SKM-1 (cell line): ENCODE results near the gene PRSS35.
"Not testable (repeated sequence)": the region's sequence is repeated elsewhere in the genome, so short reads cannot be mapped to it uniquely, and the experiment has no call there.

Experiments
- DNase-seq: peaks from one replicate; lab custom pipeline; 2025; ENCODE audit not compliant: unreplicated experiment; lab: John Stamatoyannopoulos, UW

The PRSS35 gene

DNA sequence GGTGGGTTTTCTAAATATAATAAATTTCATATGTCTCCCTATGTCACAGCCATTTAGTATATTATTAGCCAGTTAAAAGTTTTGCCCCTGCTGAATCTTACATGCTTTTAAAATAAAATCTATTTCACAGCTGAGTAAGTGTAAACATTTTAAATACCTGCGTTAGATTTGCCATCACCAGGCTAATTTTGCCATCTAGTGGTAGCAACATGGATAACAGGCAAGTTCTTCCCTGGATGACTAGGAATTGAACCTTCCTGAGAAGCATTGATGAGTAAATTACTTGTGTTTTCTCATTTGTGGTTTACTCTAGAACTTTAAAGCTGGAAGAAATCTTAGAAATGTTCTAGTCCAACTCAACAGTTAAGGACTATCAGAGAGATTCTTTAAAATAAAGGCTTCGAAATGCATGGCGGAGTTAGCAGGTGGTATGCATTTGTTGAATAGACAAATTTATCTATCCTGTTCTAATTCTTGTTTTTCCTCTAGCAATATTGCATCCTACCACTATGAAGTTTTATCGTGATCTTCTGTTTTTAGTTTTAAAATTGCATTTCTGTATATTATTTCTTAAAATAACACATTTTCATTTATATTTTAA lies 2.6 kb downstream of the PRSS35 start:
- DNase-seq: peak; percentile 64

DNA sequence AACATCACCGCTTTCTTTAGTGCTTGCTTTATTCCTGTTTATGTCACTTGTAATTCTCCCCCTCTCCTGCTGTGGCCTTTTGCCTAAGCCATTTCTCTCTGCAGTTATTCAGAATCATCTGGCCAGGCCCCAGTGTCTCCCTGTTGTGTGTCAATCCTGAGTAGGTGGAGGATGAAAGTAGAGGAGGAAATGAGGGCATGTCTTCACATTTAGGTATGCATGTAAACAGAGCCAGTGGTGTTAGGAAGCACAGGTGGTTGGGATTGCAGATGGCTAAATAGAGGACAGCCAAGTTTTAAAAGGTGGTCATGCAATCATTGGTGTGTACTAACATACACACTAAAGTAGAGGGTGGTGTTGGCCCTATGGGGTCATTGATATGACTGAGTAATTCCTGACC lies 5.2 kb downstream of the PRSS35 start:
- no peak for DNase-seq

DNA sequence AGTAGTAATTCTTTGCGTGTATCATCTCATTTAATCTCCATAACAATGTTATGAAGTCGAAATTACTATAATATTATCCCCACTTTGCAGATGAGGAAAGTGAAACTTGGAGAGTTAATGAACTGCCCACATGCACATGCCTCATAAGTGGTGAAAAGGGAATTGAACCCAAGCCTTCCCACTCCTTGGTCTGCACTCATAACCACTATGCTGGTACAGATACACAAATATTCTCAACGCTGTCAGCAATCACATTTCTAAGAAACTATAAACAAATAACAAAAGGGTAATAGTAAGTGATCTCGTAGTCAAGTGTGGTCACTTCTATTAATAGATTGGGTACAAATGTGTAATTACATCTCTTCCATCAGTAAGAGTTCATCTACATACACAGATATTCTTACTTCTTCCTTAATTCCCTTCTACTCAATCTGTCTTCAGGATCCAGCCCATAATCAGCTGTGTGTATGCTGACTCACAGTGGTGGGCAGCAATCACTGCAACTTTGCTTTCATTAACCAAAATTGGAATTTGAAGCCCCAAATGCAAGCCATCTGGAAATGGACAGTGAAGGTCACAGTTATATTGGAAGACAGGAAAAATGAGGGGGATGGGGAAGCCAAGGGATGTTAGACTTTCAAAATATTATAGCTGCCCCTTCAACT lies 6.6 kb downstream of the PRSS35 start:
- DNase-seq: no peak

DNA sequence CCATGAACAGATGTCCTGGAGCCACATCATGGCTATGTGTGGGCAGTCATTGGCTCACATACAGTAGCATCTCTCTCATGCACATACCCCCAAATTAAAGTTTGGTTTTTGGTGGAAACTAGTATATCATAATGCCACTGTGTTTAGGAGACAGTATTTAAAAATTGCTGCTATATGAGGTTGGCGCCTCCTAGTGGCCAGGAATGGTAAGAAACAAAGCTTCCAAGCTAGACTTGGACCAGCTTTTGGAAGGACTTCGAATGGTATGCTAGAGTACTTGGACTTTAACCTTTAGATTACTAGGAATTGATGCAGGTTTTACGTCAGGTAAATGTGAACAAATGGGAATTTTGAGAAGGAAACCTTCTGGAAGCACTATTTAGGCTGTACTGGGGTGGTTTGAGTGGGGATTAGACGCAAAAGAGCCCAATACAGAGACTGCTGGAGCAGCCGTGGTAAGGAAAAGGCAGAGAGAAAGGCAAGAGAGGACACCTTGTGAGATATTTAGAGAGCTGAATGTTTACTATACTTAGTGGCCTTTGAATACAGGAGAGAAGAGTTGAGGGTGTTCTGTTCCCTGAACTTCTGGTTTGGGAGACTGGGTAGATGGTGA lies 23.8 kb downstream of the PRSS35 start:
- DNase-seq: peak; percentile 37

DNA sequence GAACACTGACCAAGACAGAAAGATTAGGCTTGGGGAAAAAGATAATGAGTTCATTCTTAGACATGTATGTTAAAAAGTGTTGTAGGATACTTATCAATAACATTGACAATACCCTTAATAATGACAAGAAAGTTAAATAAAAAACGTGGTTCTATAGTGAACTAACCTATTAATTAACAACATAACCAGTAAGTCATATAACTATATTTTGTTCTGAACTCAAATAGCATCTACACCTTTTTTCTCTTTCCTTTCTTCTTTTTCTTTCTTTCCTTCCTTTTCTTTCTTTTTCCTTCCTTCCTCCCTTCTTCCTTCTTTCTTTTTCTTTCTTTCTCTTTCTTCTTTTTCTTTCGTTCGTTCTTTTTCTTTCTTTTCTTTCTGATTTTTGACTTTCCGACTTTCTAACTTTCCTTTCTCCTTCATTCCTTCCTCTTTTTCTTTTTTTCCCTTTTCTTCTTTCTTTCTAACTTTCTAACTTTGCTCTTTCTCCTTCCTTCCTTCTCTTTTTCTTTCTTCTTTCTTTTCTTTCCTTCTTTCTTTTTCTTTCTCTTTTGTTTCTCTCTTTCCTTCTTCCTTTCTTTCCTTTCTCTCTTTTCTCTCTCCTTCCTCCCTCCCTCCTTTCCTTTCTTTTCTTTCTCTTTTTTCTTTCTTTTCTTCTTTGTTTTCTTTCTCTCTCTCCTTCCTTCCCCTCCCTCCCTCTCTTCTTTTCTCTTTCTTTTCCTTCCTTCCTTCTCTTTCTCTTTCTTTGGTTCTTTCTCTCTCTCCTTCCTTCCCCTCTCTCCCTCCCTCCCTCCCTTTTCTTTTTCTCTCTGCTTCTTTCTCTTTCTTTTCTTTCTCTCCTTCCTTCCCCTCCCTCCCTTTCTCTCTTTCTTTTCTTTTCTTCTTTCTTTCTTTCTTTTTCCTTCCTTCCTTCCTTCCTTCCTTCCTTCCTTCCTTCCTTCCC lies 24.6 kb downstream of the PRSS35 start:
- DNase-seq: no peak

DNA sequence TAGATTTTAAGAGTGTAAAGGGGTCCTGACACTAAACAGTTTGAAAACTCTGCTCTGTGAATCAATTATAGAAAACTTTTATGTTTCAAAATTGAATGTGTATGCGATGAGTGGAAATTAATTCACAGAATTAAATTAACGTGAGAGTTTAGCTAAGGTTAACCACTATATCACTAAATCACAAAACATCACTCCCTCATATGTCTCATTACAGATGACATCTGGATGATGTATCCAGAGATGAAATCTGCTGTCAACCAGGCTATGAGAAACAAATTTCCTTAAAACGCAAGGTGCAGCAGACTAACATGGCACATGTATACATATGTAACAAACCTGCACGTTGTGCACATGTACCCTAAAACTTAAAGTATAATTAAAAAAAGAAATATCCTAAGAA lies 27.3 kb downstream of the PRSS35 start:
- no peak for DNase-seq

DNA sequence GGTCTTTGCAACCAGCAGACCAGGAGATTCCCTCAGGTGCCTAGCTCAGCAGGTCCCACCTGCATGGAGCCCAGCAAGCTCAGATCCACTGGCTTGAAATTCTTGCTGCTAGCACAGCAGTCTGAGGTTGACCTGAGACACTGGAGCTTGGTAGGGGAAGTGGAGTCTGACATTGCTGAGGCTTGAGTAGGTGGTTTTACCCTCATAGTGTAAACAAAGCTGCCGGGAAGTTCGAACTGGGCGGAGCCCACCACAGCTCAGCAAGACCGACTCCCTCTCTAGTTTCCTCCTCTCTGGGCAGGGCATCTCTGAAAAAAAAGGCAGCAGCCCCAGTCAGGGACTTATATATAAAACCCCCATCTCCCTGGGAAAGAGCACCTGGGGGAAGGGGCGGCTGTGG lies 34.3 kb downstream of the PRSS35 start:
- DNase-seq: no peak

DNA sequence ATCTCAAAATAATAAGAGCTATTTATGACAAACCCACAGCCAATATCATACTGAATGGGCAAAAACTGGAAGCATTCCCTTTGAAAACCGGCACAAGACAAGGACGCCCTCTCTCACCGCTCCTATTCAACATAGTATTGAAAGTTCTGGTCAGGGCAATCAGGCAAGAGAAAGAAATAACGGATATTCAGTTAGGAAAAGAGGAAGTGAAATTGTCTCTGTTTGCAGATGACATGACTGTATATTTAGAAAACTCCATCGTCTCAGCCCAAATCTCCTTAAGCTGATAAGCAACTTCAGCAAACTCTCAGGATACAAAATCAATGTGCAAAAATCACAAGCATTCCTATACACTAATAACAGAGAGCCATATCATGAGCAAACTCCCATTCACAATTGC lies 38.1 kb downstream of the PRSS35 start:
- not testable (repeated sequence) for DNase-seq

DNA sequence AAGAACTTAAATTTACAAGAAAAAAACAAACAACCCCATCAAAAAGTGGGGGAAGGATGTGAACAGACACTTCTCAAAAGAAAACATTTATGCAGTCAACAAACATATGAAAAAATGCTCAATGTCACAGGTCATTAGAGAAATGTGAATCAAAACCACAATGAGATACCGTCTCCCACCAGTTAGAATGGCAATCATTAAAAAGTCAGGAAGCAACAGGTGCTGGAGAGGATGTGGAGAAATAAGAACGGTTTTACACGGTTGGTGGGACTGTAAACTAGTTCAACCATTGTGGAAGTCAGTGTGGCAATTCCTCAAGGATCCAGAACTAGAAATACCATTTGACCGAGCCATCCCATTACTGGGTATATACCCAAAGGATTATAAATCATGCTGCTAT lies 39.4 kb downstream of the PRSS35 start:
- DNase-seq: not testable (repeated sequence)

DNA sequence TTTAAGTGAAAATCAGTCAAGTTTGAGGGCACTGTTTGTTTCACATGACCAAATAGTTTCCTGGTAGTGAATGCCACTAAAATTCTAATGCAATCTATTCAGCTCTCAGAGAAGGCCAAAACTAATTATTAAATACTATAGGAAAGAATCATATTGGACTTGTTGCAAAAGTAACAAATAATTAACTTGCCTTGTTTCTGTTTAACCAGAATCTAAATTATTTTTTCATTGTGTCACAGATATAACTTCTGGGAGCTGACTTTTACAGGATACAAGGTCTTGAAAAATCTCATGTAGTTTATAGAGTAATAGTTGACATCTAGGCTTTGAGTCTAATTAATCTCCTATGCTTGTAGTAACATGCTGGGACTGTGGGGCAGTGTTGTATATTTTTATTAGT lies 44.5 kb downstream of the PRSS35 start:
- no peak for DNase-seq

DNA sequence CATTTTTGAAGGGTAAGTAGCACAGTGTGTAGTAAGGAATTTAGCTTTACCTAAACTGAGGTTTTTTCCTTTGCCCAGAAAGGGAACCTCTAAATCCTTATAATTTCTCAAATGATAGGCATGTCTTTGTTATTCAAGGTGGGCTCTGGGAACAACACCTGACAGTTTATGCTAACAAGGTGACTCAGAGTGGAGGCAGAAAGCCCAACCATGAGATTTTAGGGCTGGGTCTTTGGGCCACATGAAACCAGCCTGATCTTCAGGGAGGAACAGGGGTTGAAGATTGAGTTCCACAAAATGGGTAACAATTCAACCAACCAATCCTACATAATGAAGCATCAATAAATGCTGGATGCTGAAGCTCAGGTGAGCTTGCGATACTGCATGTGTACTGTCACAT lies 46.6 kb downstream of the PRSS35 start:
- DNase-seq: no peak

DNA sequence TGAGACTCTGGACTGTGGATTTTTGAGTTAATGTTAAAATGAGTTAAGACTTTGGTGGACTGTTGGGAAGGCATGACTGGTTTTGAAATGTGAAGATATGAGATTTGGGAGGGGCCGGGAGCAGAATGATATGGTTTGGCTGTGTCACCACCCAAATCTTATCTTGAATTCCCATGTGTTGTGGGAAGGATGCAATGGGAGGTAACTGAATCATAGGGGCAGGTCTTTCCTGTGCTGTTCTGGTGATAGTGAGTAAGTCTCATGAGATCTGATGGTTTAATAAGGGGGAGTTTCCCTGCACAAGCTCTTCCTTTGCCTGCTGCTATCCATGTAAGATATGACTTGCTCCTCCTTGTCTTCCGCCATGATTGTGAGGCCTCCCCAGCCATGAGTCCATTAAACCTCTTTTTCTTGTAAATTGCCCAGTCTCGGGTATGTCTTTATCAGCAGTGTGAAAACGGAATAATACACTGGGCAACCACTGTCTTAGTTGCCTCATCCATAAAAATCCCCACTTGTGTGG lies 59.4 kb downstream of the PRSS35 start:
- DNase-seq: not testable (repeated sequence)

DNA sequence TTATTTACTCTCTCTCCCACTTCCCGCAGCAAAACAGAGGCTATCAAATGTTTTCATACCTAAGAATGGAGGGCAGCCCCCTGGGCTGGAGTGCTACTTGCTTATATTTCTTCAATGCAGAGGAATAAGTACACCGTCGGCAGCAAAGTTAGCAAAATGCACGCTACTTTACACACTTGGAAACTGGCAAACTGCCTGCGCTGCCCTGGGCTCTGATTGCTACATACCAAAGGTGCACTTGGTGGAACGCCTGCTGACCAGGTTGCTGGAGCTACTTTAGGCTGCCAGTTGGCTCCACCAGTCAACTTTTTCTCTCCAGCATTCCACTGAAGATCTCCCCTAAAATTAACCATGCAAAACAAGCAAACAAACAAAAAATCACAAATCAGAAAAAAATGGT lies 62.4 kb downstream of the PRSS35 start:
- DNase-seq: no peak
